IPS-11a (cell line): ENCODE data around the gene CIAO2B.
"Not testable (repeated sequence)": the region's sequence is repeated elsewhere in the genome, so short reads cannot be mapped to it uniquely, and the experiment has no call there.

Source experiments
- H3K4me3 ChIP-seq: one replicate; pipeline ENCODE4 v1.5.1; 2013; ENCODE audit warnings: low read depth, low read length, control low read depth

Gene CIAO2B

DNA sequence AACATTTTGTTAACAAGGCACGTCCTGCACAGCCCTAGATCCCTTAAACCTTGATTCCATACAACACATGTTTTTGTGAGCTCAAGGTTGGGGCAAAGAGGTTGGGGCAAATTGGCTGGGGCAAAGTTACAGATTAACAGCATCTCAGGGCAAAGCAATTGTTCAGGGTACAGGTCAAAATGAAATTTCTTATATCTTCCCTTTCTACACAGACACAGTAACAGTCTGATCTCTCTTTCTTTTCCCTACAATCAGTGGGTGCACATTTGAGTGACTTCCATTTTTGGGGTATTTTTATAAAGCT is 21.9 kb upstream of the CIAO2B start:
- not testable (repeated sequence) for H3K4me3 ChIP-seq

DNA sequence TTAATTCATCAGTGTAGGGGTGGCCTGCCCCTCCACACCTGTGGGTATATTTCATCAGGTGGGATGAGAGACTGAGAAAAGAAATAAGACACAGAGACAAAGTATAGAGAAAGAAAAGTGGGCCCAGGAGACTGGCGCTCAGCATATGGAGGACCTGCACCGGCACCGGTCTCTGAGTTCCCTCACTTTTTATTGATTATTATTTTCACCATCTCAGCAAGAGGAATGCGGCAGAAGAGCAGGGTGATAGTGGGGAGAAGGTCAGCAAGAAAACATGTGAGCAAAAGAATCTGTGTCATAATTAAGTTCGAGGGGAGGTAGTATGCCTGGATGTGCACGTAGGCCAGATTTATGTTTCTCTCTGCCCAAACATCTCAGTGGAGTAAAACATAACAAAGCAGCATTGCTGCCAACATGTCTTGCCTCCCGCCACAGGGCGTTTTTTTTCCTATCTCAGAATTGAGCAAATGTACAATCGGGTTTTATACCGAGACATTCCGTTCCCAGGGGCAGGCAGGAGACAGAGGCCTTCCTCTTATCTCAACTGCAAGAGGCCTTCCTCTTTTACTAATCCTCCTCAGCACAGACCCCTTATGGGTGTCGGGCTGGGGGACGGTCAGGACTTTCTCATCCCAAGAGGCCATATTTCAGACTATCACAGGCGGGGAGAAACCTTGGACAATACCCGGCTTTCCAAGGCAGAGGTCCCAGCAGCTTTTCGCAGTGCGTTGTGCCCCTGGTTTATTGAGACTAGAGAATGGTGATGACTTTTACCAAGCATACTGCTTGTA is 21.4 kb upstream of the CIAO2B start:
- not testable (repeated sequence) for H3K4me3 ChIP-seq

DNA sequence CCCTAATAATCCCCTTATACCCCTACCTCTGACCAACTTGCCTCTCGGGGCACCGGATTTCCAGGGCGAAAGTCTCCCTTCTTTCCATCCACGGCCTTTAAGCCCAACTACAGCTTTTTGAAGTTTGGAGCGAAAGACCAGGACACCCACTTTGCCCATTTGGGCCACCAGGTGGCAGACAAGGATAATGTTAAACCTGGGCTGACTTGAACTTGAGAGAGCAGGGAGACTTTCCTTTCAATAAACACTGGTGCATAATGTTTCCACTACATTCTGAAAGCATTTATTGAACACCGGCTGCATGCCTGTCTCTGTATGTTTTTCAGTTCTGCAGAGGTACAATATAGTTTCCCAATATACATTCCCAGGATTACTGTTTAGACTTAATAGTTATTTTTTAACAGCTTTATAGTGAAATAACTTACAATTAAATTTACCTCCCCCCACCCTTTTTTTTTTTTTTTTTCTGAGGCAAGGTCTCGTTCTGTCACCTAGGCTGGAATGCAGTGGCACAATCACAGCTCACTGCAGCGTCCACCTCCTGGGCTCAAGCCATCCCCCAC is 20.0 kb upstream of the CIAO2B start:
- no peak overlapping the region for H3K4me3 ChIP-seq

DNA sequence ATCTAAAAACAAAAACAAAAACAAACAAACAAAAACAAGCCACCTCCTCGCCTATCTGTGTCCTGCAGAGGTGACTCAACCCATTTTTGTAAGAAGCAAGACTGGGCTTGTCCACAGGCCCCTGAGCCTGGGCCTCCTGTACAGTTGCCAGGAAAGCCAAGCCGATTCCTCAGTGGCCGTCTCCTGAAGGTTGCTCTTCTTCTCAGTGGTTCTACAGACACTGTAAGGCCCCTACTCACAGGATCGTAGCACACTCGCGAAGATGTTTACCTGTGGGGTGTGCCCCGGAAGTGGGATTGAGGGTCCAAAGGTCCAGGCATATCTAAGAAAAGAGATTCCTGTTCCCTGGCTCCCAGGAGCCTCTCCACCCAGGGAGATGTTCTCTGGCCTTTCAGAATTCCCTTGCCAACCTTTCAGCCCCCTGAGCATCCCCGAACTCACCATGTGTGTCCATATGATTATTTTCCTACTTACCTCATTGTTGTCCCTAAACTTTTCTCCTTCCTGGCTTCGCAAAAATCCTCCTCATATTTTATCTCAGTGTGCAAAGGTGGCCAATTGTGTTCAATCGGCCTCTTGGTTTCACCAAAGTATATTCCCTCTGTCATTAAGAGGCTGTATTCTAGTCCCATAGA is 19.4 kb upstream of the CIAO2B start:
- H3K4me3 ChIP-seq = no peak overlapping the region

DNA sequence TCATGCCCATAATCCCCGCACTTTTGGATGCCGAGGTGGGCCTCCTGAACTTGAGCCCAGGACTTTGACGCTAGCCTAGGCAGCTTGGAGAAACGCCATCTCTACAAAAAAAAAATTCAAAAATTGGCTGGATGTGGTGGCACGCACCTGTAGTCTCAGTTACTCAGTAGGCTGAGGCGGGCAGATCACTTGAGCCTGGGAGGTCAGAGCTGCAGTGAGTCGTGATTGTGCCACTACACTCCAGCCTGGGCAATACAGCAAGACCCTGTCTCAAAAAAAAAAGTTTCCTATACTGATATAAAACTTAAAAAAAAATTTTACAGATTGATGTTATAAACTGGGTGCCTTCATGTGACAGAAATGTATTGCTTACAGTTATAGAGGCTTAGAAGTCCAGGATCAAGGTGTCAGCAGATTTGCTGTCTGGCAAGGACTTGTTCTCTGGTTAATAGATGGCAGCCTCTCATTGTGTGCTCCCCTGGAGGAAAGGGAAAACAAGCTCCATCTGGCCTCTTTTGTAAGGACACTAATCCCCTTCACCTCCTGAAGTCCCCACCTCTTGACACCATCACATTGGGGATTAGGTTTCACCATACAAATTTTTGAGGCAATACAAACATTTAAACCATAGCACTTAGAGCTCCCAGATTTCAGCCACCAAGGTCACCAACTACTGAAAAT is 18.4 kb upstream of the CIAO2B start:
- H3K4me3 ChIP-seq = no peak overlapping the region

DNA sequence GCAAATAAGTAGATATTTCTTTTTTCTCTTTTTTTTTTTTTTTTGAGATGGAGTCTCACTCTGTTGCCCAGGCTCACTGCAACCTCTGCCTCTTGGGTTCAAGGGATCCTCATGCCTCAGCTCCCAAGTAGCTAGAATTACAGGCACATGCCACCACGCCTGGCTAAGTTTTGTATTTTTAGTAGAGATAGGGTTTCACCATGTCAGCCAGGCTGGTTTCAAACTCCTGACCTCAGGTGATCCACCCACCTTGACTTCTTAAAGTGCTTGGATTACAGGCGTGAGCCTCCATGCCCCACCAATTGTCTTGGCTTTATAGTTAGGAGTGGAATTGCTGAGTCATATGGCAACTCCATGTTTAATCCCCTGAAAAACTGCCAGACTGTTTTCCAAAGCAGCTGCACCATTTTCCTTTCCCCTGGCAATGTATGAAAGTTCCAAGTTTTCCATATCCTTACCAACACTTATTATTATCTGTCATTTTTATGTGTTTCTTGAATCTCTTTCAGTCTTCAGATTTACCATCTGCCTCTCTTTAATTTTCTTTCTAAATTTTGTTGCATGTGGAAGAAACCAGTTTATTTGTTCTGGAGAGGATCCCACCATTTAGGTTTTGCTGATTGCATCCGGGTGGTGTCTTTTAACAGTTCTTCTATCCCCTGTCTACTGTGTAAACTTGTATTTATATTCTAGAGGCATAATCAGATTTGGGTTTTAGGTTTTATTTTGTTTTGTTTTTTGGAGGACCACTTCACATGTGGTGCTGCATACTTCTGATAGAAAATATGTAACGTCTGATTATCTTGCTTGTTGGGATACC is 17.0 kb upstream of the CIAO2B start:
- H3K4me3 ChIP-seq = no peak overlapping the region

DNA sequence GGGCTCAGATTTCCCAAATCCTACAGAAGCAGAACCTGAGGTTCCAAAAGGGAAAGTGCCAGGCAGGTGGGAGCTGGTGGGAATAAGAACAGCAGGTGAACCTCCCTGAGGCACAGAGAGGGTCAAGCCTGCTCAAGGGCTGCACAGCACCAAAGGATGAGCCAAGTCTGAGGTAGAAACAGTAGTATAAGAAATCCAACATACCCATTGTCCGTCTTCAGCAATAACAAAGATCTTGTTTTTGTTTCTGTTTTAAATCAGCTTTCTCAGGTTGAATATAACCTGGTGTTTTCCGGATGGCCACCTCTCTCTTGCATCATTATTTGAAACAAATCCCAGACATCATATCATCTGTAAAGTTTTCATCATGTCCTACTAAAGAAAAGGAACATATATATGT is 16.2 kb upstream of the CIAO2B start:
- no peak overlapping the region for H3K4me3 ChIP-seq

DNA sequence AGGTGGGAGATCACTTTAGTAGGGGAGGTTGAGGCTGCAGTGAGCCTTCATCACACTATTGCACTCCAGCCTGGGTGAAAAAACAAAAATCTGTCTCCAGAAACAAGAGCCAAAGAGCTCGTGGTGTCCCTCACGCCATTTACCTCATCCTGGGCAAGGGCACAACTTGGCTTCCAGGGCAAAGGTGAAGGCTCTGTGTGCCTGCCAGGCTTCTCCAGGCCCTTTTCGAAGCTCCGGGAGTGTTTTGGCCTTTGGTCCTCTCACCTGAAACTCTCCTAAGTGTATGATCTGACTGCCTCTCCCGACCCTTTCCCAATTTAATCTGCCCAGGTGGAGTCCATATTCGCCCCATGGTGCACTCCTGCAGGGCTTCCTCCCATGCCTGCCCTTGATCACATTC is 15.3 kb upstream of the CIAO2B start:
- H3K4me3 ChIP-seq = no peak overlapping the region

DNA sequence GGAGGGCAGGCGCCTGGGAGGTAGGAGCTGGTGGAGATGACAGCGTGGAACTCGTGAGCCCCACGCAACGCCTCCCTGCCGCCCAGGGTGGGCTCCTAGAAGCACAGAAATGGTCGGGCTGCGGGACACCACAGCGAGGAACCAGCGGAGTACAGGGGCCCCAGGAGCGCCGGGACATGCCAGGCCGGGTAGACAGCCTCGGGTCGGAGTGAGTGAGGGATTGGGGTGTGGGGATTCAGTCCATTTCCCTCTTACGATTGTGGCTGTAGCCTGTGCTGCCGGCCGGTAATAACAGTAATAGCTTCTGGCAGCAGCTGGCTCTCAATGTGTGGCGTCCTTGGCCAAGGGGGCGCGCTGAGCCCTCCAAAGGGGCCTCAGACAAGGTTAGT is 14.6 kb upstream of the CIAO2B start:
- H3K4me3 ChIP-seq = no peak overlapping the region

DNA sequence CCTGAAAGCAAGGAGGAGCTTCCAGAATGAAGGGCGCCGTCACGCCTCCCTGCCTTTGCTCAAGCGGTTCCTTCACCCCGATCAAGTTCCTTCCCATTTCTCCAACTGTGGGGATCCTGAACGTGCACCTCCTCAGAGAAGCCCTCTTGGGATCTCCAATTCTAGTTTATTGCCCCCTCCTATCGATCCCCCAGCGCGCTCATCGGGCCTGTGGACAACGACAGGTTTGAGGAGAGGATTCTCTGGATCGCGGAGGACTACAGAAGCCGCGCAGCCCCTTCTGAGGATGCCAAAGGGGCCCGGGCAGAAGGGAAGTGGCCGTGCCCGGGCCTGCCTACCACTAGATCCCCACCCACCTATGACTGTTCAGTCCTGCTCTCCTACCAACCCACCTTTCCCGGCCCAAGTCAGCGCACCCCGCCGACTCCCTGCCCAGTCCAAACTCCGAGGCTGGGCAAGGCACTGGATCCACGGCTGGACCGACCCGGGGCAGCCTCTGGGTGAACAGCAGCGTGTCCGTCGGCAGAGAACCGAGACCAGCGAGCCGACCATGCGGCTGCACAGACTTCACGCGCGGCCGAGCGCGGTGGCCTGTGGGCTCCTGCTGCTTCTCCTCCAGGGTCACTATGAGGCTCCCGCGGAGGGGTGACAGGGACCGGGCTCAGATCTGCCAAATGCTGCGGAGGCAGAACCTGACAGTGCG is 14.1 kb upstream of the CIAO2B start:
- no peak overlapping the region for H3K4me3 ChIP-seq

DNA sequence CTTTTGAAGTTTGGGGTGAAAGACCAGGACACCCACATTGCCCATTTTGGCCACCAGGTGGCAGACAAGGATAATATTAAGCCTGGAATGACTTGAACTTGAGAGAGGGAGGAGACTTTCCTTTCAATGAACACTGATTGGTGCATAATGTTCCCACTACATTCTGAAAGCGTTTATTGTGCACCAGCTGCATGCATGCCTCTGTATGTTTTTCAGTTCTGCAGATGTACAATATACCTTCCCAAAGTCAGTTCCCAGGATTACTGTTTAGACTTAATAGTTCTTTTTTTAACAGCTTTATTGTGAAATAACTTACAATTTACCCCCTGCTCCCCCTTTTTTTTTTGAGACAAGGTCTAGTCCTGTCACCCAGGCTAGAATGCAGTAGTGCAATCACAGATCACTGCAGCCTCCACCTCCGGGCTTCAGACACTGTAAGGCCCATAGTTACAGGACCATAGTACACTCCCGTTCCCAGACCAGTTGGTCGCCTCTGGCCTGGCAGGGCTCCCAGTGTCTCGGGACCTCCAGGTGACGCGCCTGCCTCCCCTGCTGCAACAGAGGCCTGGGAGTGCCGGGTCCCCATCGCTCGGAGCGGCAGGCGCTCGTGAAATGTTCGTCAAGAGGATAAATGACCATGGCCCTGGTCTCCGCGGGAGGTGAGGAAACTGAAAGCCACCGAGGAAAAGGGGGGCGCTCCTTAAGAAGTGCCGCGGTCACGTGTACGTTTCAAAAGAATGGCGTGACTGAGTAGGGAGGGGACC is 13.3 kb upstream of the CIAO2B start:
- H3K4me3 ChIP-seq = no peak overlapping the region

DNA sequence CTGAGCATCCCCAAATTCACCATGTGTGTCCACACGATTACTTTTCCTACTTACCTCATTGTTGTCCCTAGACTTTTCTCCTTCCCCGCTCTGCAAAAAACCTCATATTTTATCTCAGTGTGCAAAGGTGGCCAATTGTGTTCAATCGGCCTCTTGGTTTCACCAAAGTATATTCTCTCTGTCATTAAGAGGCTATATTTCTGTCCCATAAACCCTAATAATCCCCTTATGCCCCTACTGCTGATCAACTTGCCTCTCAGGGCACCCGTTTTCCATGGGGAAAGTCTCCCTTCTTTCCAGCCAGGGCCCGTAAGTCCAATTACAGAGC is 12.7 kb upstream of the CIAO2B start:
- no peak overlapping the region for H3K4me3 ChIP-seq

DNA sequence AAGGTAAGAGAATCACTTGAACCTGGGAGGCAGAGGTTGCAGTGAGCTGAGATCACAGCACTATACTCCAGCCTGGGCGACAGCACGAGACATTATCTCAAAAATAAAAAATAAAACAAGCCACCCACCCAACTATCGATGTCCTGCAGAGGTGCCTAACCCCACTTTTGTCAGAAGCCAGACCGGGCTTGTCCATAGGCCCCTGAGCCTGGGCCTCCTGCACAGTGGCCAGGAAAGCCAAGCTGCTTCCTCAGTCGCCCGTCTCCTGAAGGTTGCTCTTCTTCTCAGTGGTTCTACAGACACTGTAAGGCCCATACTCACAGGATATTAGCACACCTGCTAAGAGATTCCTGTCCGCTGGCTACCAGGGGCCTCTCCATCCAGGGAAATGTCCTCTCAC is 12.3 kb upstream of the CIAO2B start:
- H3K4me3 ChIP-seq = no peak overlapping the region

DNA sequence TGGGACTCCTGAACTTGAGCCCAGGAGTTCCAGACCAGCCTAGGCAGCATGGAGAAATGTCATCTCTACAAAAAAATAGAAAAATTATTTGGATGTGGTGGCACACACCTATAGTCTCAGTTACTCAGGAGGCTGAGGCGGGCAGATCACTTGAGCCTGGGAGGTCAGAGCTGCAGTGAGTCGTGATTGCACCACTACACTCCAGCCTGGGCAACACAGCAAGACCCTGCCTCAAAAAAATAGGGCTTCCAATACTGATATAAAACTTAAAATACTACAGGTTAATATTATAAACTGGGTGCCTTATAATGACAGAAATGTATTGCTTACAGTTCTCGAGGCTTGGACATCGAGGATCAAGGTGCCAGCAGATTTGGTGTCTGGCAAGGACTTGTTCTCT is 11.7 kb upstream of the CIAO2B start:
- H3K4me3 ChIP-seq = no peak overlapping the region

DNA sequence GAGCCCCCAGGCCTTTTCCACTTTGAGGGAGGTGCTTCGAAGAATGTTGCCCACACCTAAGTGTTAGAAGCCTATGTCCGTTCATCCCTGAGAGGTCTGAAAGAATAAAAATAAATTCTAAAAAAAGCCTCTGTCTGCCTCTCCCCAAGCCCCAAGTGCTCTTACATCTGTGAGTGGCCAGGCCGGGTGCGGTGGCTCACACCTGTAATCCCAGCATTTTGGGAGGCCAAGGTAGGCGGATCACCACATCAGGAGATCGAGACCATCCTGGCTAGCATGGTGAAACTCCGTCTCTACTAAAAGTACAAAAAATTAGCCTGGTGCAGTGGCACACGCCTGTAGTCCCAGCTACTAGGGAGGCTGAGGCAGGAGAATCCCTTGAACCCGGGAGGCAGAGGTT is 10.8 kb upstream of the CIAO2B start:
- not testable (repeated sequence) for H3K4me3 ChIP-seq

DNA sequence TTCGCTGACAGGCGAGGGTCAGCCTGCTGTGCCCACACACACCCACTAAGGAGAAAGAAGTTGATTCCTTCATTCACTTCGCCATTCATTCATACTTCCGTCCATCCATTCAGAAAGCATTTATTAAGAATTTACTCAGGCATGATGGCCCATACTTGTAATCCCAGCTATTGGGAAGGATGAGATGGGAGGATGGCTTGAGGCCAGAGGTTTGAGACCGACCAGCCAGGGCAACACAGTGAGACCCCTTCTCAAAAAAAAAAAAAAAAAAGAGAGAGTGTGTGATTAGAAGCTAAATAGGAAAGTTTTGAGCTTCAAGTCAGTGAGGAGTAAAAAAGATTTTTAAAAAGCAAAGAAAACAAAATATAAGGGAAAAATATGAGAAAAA is 9.8 kb upstream of the CIAO2B start:
- H3K4me3 ChIP-seq = no peak overlapping the region

DNA sequence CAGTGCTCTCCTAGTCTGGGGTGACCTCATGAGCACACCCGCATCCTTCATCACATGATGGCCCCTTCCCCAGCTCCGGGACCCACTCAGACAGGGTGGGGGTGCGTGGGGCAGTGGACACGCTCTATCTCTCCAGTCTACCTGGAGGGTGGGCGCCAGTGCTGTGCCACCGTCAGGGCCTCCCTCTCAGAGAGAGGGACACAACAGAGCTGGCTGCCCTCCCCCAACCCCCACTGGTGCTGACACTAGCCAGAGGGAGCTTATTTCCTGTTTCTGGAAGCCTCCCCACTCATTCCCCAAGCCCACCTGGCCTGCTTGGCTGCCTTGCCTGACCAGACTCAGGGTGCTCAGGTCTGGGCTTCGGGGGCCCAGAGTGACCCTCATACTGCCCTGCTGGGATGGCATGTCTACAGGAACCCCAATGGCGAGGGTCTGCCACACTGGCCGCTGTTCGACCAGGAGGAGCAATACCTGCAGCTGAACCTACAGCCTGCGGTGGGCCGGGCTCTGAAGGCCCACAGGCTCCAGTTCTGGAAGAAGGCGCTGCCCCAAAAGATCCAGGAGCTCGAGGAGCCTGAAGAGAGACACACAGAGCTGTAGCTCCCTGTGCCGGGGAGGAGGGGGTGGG is 9.3 kb upstream of the CIAO2B start:
- no peak overlapping the region for H3K4me3 ChIP-seq

DNA sequence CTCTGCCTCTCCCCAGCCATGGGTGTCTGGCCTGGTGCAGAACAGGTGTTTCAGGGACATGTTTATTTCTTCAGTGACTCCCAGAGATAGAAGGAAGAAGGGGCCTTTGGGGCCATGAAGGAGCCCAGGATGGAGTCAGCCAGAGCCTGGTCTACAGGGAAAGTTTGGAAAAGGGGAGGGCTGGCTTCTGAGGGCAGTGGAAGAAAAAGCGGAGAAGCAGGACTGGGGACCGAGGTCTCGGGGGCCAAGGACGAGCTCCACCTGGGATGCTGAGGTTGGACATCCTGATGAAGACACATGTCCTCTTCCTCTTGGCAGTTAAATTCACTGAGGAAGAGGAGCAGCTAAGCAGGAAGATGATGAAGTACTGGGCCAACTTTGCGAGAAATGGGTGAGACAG is 8.8 kb upstream of the CIAO2B start:
- H3K4me3 ChIP-seq = no peak overlapping the region

DNA sequence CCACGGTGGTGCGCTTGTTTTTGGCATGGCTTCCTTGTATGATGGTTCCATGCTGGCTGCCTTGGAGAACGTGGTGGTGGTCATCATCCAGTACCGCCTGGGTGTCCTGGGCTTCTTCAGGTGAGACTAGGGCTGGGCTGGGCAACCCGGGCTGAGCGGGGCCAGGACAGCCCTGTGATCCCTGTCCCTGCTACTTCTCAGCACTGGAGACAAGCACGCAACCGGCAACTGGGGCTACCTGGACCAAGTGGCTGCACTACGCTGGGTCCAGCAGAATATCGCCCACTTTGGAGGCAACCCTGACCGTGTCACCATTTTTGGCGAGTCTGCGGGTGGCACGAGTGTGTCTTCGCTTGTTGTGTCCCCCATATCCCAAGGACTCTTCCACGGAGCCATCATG is 6.0 kb upstream of the CIAO2B start:
- H3K4me3 ChIP-seq = no peak overlapping the region

DNA sequence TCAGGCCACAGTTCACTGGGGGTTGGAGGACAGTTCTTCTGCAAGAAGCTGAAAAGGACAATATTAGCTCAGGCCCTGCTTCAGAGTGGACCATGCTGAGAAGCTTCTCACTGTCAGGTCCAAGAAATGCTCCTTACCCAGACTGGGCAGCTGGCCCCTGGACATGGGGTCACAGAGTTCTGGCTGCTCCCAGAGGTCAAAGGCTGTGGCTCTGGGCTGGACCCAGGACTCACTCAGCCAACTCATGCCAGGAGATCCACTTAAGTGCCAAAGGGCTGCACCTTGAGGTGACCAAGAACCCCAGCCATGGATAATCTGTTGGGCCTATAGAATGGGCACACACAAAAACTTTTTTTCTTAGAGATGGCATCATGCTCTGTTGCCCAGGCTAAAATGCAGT is 5.2 kb upstream of the CIAO2B start:
- H3K4me3 ChIP-seq = no peak overlapping the region
